Measurements from ENCODE around the gene ZNF101. TPM values are rescaled to one million over a fixed set of nuclear protein-coding genes. Genes with fewer than 3 reads are reported as not detected.

ZNF101 gene
- total RNA-seq, 3 donors from 2014 or later (not counting 1 experiment from before 2014, with no cell fraction given): 35.7 to 58.7 (median 41.0) TPM

DNA sequence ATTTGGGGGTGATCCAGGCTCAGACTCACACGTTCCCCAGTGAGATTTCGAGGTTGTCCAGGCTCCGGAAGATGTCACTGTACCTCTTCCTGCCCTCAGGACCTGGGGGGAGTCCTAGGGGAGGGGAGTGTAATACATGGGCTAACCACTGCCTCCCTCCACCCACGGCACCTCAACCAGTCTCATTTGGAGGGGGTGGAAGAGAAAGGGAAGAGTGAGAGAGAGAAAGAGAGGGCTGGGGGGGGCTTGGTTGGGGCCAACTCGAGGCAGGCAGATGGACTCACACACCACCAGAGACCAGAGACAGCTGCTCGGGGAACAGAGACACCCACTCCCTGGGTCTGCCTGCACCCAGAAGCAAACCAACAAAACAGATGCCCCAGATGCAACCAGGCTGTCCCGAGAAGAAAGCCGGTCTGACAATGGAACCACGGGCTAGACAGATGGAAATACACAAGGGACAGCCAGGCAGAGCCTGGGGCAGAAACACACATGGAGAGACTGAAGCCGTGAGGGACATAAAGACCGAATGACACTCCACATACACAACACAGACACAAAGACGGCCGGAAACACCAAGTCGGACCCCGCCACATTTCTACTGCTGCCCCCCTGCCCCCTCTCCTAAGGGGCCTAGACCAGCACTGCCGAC is 26.0 kb upstream of the ZNF101 start:
- peak overlapping the region; percentile 95 for H3K27ac ChIP-seq (ENCODE audit: low read length)
- no peak for TF ChIP-seq CTCF (IDR thresholded peaks at IDR 0.05)
- H3K4me3 ChIP-seq (ENCODE audit: low read length): peak overlapping the region; percentile 99
- peaks cover 27% of the 10 kb centered on the region for H3K4me1 ChIP-seq (ENCODE audit: control insufficient read depth, insufficient read depth, low read length)
- DNase-seq (peak; percentile 30 to 66), ATAC-seq (peak; percentile 45 to 66 (median 57))
- Mint-ChIP-seq H3K27ac (peak overlapping the region; percentile 92 to 95), H3K4me1 (peaks cover 15 to 22% of the 10 kb centered on the region in 2 donors), H3K27me3 (ENCODE audit: low read depth in 2 of 2) (no peaks in the 10 kb centered on the region), H3K9me3 (no peaks in the 10 kb centered on the region), H3K4me3 (peak overlapping the region; percentile 98), H3K36me3 (no peaks in the 10 kb centered on the region)
- peaks cover 52% of the 10 kb centered on the region for H3K36me3 ChIP-seq (ENCODE audit: control insufficient read depth, insufficient read depth, low read length)
- H3K27me3 ChIP-seq (ENCODE audit: control insufficient read depth, insufficient read depth, low read length): no peaks in the 10 kb centered on the region
- H3K9me3 ChIP-seq (ENCODE audit: control insufficient read depth, insufficient read depth, low read length): no peaks in the 10 kb centered on the region
- WGBS (ENCODE audit: insufficient coverage): under 1% methylated on average over 15 of the region's 16 CpGs
- intact Hi-C loops (cut with micrococcal nuclease): loop anchor here (1.0 to 2.0 kb wide), 3 partner anchors 14 to 52 kb away; partner anchors contain the start of genes LPAR2 and PBX4

DNA sequence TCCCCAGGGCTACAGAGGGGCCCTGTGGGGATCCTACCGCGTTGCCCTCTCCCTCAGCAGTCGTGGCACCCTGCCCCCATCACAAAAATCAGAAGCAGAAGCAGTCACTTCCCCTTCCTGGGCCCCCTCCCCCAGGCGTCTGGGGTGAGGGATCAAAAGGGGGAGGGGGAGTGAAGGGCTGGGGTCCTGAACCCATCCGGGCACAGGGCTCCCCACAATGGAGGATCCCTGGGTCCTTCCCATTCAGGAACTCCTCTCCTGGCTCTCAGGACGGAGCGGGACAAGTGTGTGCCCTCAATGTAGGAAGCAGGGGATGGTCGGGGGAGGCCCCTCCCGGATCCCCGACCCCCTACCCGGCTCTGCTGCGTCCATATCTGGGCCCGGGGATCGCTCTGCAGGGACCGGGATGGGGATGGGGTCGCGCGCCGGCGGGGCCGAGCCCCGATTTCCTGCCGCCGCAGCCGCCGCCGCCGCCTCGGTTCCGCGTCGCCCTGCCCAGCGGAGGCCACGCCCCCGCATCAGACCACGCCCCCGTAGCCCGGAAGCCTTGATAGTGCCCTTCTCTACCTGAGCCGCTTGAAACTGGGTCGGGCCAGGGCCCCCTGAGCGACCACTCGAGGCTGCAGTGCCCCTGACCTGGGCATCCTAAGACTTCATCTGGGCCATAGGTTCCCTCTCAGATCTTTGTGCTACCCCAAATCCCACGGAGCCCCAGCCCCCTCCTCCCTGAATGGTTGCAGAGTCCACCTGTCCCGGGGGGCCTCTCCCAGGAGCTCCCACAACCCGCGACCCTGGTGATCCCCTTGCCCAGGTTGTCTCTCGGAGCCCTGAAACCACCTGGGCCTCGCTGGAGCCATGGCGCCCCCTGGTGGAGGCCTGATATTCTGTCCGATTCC is 25.2 kb upstream of the ZNF101 start, which contains the start of gene GMIP:
Gene GMIP (minus strand): TSS at position 500 of the 896 bp plus-strand sequence. CDS start 128 bp downstream, at position 372.
- Mint-ChIP-seq H3K9me3 (no peaks in the 10 kb centered on the region), H3K4me1 (peaks cover 15 to 22% of the 10 kb centered on the region in 2 donors), H3K4me3 (peak within 1 kb of the TSS; percentile 98), H3K27ac (peak within 1 kb of the TSS; percentile 92 to 95), H3K27me3 (ENCODE audit: low read depth in 2 of 2) (no peaks in the 10 kb centered on the region), H3K36me3 (no peaks in the 10 kb centered on the region)
- Histone ChIP-seq H3K36me3 (ENCODE audit: control insufficient read depth, insufficient read depth, low read length) (peaks cover 48% of the 10 kb centered on the region), H3K4me1 (ENCODE audit: control insufficient read depth, insufficient read depth, low read length) (peaks cover 27% of the 10 kb centered on the region), H3K4me3 (ENCODE audit: low read length) (peak within 1 kb of the TSS; percentile 99), H3K27me3 (ENCODE audit: control insufficient read depth, insufficient read depth, low read length) (no peaks in the 10 kb centered on the region), H3K27ac (ENCODE audit: low read length) (peak within 1 kb of the TSS; percentile 95), H3K9me3 (ENCODE audit: control insufficient read depth, insufficient read depth, low read length) (no peaks in the 10 kb centered on the region)
- DNase-seq: peak; percentile 88 to 93
- WGBS (ENCODE audit: insufficient coverage): under 1% methylated on average over 49 of the region's 50 CpGs
- peak; percentile 90 for TF ChIP-seq CTCF (IDR thresholded peaks at IDR 0.05)
- intact Hi-C loops (cut with micrococcal nuclease): loop anchor here (1.0 to 2.0 kb wide), 4 partner anchors 15 to 111 kb away; partner anchors contain the start of genes LPAR2 and PBX4
- ATAC-seq: peak; percentile 86 to 92 (median 86)

GRCh38 chr19:19644054-19644388 is 24.6 kb upstream of the ZNF101 start:
- H3K36me3 Mint-ChIP-seq: no peaks in the 10 kb centered on the region
- intact Hi-C loops (cut with micrococcal nuclease): loop anchor here (1.0 kb wide), 1 partner anchor 112 kb away; no protein-coding TSS in a partner anchor
- DNase-seq (no peak), ATAC-seq (no peak)
- no peaks in the 10 kb centered on the region for H3K9me3 Mint-ChIP-seq
- peak overlapping the region; percentile 98 for H3K4me3 Mint-ChIP-seq
- H3K4me1 Mint-ChIP-seq: peaks cover 15 to 22% of the 10 kb centered on the region in 2 donors
- WGBS (ENCODE audit: insufficient coverage): 20% methylated on average over 3 of the region's 5 CpGs
- peak overlapping the region; percentile 95 for H3K27ac ChIP-seq (ENCODE audit: low read length)
- TF ChIP-seq CTCF (IDR thresholded peaks at IDR 0.05): peak; percentile 56
- H3K27me3 ChIP-seq (ENCODE audit: control insufficient read depth, insufficient read depth, low read length): no peaks in the 10 kb centered on the region
- peak overlapping the region; percentile 92 to 95 for H3K27ac Mint-ChIP-seq
- H3K9me3 ChIP-seq (ENCODE audit: control insufficient read depth, insufficient read depth, low read length): no peaks in the 10 kb centered on the region
- H3K4me1 ChIP-seq (ENCODE audit: control insufficient read depth, insufficient read depth, low read length): peaks cover 27% of the 10 kb centered on the region
- peak overlapping the region; percentile 99 for H3K4me3 ChIP-seq (ENCODE audit: low read length)
- H3K36me3 ChIP-seq (ENCODE audit: control insufficient read depth, insufficient read depth, low read length): peaks cover 45% of the 10 kb centered on the region
- H3K27me3 Mint-ChIP-seq (ENCODE audit: low read depth in 2 of 2): no peaks in the 10 kb centered on the region
